Umbilical cord (tissue), 2 donors: ENCODE results near the gene COMMD4. TPM values are rescaled to one million over a fixed set of nuclear protein-coding genes. Genes with fewer than 3 reads are reported as not detected.
"Not testable (repeated sequence)": the region's sequence is repeated elsewhere in the genome, so short reads cannot be mapped to it uniquely, and the experiment has no call there.

Experiments
- DNase-seq: peaks from one replicate; pipeline ENCODE4 v3.0.0-alpha.2; 2015; ENCODE audit warnings: low spot score
- total RNA-seq: library from RNA; depleted of rRNA; stranded (reverse); fragments of >200 nt; gene quantifications from one replicate; pipeline ENCODE4 v1.2.3, GENCODE V29; 2014; ENCODE audit warnings: low replicate concordance; ENCODE audit not compliant: insufficient read depth

COMMD4 gene
- total RNA-seq, 1 donor from 2014 or later, result 35.9 TPM

DNA sequence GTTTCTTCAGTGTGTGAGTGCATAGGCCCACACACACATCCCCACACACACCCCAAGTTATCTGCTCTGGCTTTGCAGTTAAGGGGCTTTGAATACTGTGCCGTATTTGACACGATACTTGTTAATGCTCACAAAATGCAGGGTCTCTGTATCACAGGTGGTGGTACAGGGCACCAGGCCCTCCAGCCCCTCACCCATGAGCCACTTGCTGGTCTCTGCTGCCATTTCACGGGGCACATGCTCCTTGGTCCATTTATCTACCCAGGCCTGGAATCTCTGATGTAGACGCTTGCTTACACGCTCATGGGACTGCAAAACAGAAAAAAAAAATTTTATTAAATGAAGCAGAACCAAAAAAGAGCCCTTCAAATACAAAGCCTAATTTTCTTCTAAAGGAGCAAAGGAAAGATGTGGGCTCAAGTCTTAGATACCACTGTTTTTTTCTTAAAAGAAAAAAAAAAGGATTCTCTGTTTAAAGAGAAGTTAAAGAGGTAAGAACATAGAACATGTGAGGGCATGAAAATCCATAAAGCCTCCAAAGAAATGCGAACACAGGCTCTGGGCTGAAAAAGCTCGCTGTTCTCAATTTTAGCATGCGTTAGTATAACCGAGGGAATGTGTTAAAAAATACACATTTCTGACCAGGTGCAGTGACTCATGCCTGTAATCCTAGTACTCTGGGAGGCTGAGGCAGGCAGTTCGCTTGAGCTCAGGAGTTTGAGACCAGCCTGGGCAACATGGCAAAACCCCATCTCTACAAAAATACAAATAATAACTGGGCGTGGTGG lies 36.2 kb downstream of the COMMD4 start:
- DNase-seq, result no peak

DNA sequence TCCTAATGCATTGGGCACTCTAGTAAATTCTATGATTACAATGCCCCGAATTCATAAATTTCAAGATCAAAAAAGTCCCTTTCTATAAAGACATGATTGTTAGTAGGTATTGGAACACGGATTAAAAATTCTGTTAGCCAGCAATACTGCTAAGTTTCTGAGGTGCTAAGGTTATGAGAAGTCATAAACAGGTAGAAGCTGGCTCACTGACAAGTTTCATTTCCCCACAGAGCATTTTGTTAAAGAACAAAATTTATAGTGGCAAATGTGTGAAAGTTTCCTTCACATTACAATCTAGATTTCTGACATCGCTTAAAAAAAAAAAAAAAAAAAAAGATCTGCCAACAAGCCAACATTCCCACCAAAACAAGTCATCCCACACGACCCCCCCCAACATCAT lies 44.9 kb downstream of the COMMD4 start:
- DNase-seq, result no peak

DNA sequence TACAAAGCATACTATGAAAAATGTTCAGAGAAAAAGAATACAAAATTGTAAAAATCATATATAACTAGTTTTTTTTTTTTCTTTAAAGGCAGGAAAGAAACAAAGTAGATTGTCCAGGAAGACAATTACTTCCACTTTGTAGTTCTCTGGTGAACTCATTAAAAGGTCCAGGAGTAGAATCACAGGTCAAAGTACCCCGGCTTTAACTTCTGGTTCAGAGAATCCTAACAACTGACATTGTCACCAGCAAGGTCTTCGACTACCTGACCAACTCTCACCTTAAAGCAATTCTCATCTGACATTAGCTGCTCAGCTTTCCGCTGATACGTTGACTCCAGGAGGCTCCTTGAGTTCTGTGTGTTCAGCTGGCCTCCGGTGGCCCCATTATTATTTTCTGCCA lies 48.1 kb downstream of the COMMD4 start:
- DNase-seq, result not testable (repeated sequence)

Other genes with a start within 250 kb of the COMMD4 start
- 3.6 TPM for gene C15orf39, start 134.2 kb upstream of the COMMD4 start, total RNA-seq
- not detected for gene GOLGA6C, start 77.7 kb upstream of the COMMD4 start, total RNA-seq
- gene GOLGA6D, start 53.2 kb upstream of the COMMD4 start, total RNA-seq, result 1.9 TPM
- 9.4 TPM for gene NEIL1, start 11.0 kb downstream of the COMMD4 start, total RNA-seq
- 125 TPM for gene MAN2C1, start 32.5 kb downstream of the COMMD4 start, total RNA-seq
- 36.1 TPM for gene SIN3A, start 115.6 kb downstream of the COMMD4 start, total RNA-seq
- gene PTPN9, start 243.3 kb downstream of the COMMD4 start, total RNA-seq, result 17.8 TPM